Subcutaneous adipose tissue (tissue), 4 donors: ENCODE measurements around the gene MRNIP. TPM values are rescaled to one million over a fixed set of nuclear protein-coding genes. Genes with fewer than 3 reads are reported as not detected.

Experiments used
- CTCF ChIP-seq: fragments of 450-650 bp; IDR thresholded peaks from one replicate; pipeline ENCODE4 v1.5.1; 2016; ENCODE audit warnings: low read depth, mild to moderate bottlenecking, control low read depth, antibody characterized with exemption, moderate library complexity
- total RNA-seq, 4 donors: library from RNA; depleted of rRNA; stranded (reverse); fragments of >200 nt; gene quantifications; one replicate each; pipeline ENCODE4 v1.1.0, GENCODE V29; 2016

MRNIP gene
- total RNA-seq, 4 donors from 2014 or later: 14.5 to 46.0 (median 31.0) TPM

GRCh38 chr5:179862891-179863290 lies 4.3 kb upstream of the MRNIP start:
- no peak for TF ChIP-seq CTCF

GRCh38 chr5:179862296-179862695 lies 3.7 kb upstream of the MRNIP start:
- TF ChIP-seq CTCF: no peak

GRCh38 chr5:179860301-179860700 lies 1.7 kb upstream of the MRNIP start:
- no peak for TF ChIP-seq CTCF

- TF ChIP-seq CTCF: no peak
Observed at GRCh38 chr5:179858241-179858585, 404 bp downstream of the MRNIP start.

GRCh38 chr5:179854356-179854755 lies 4.3 kb downstream of the MRNIP start:
- no peak for TF ChIP-seq CTCF

- TF ChIP-seq CTCF: no peak
Observed at GRCh38 chr5:179852993-179853547, 5.5 kb downstream of the MRNIP start.

GRCh38 chr5:179841621-179842020 lies 17.0 kb downstream of the MRNIP start:
- no peak for TF ChIP-seq CTCF
